SK-N-SH (cell line): ENCODE results near the gene AIFM3. TPM values are rescaled to one million over a fixed set of nuclear protein-coding genes. Genes with fewer than 3 reads are reported as not detected.
A peak's percentile ranks its signal among the peaks of the same experiment; 100 is the strongest.

ENCODE experiments used
- FOSL2 ChIP-seq: IDR thresholded peaks from 2 replicates; pipeline ENCODE4 v1.4.0; 2012; ENCODE audit warnings: low read depth, mild to moderate bottlenecking, moderate library complexity, borderline replicate concordance
- FOXM1 ChIP-seq: IDR thresholded peaks from 2 replicates; pipeline ENCODE4 v1.4.0; 2012; ENCODE audit warnings: low read depth, mild to moderate bottlenecking
- GABPA ChIP-seq: IDR thresholded peaks from 2 replicates; pipeline ENCODE4 v1.4.0; 2012; ENCODE audit warnings: low read depth, mild to moderate bottlenecking
- MEF2A ChIP-seq: IDR thresholded peaks from 2 replicates; pipeline ENCODE4 v1.4.0; 2012; ENCODE audit warnings: low read depth, borderline replicate concordance
- NFIC ChIP-seq: IDR thresholded peaks from 2 replicates; pipeline ENCODE4 v1.4.0; 2012; ENCODE audit warnings: borderline replicate concordance
- NRF1 ChIP-seq: IDR thresholded peaks from 2 replicates; pipeline ENCODE4 v1.6.1; 2012; ENCODE audit warnings: low read depth, mild to moderate bottlenecking, low read length
- POLR2AphosphoS5 ChIP-seq: IDR thresholded peaks from 2 replicates; pipeline ENCODE4 v1.6.1; 2012; ENCODE audit warnings: low read depth, low read length
- RCOR1 ChIP-seq: fragments of 150-350 bp; IDR thresholded peaks from 2 replicates; pipeline ENCODE4 v1.6.1; 2017; ENCODE audit warnings: antibody characterized with exemption, low read length
- RXRA ChIP-seq: IDR thresholded peaks from 2 replicates; pipeline ENCODE4 v1.4.0; 2012; ENCODE audit warnings: low read depth, mild to moderate bottlenecking, borderline replicate concordance
- TEAD4 ChIP-seq: IDR thresholded peaks from 2 replicates; pipeline ENCODE4 v1.4.0; 2012; ENCODE audit warnings: mild to moderate bottlenecking, borderline replicate concordance; ENCODE audit not compliant: insufficient read depth
- polyA plus RNA-seq, 3 experiments: library from polyadenylated mRNA; depleted of rRNA; stranded (reverse); fragments of >200 nt; gene quantifications; 2 replicates each; pipeline ENCODE4 v1.2.3, GENCODE V29; 2012
- TF ChIP-seq, protein P1 (sequence below): IDR thresholded peaks from 2 replicates; pipeline ENCODE4 v1.6.1; 2012; ENCODE audit warnings: mild to moderate bottlenecking, low read depth, low read length, moderate library complexity
- TF ChIP-seq, protein P2 (sequence below): IDR thresholded peaks from 2 replicates; pipeline ENCODE4; 2012
- TF ChIP-seq, protein P3 (sequence below): fragments of 200-600 bp; sonication (generic); IDR thresholded peaks from 2 replicates; pipeline ENCODE4 v1.6.1; 2017; ENCODE audit warnings: antibody characterized with exemption, mild to moderate bottlenecking, moderate library complexity

AIFM3 gene
- polyA plus RNA-seq, 1 of the 3 experiments (the other 2 are of a cell fraction) = 1.7 TPM

DNA sequence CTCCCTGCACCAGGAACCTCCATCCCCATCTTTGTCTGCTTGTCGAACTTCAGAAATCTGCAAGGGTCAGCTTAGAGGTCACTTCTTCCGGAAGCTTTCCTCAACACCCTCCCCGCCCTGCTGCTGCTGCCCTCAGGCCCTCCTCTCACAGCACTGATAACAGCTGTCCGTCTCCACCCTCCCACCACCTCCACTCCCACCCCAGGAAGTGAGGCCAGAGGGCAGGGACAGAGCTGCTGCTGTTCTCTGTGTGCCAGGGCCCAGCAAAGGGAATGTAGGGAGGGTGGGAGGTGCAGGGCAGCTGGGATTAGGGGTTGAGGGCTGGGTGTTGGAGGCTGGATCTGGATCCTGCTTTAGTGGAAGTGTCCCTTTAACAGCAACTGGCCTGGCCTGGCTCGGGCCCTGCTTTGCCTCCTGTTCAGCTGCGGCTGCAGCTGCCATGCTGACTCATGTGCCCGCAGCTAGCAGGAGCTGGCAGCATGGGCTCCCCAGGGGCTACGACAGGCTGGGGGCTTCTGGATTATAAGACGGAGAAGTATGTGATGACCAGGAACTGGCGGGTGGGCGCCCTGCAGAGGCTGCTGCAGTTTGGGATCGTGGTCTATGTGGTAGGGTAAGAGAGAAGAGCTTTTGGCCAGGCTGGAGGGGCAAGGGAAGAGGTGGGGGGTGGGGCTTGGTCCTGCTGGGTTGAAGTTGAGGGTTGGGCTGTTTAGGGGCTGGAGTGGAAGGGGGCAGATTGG lies 47.8 kb downstream of the AIFM3 start, which contains the start of gene P2RX6 (continued):
- TF ChIP-seq RXRA = no peak
- TF ChIP-seq, protein P1, sequence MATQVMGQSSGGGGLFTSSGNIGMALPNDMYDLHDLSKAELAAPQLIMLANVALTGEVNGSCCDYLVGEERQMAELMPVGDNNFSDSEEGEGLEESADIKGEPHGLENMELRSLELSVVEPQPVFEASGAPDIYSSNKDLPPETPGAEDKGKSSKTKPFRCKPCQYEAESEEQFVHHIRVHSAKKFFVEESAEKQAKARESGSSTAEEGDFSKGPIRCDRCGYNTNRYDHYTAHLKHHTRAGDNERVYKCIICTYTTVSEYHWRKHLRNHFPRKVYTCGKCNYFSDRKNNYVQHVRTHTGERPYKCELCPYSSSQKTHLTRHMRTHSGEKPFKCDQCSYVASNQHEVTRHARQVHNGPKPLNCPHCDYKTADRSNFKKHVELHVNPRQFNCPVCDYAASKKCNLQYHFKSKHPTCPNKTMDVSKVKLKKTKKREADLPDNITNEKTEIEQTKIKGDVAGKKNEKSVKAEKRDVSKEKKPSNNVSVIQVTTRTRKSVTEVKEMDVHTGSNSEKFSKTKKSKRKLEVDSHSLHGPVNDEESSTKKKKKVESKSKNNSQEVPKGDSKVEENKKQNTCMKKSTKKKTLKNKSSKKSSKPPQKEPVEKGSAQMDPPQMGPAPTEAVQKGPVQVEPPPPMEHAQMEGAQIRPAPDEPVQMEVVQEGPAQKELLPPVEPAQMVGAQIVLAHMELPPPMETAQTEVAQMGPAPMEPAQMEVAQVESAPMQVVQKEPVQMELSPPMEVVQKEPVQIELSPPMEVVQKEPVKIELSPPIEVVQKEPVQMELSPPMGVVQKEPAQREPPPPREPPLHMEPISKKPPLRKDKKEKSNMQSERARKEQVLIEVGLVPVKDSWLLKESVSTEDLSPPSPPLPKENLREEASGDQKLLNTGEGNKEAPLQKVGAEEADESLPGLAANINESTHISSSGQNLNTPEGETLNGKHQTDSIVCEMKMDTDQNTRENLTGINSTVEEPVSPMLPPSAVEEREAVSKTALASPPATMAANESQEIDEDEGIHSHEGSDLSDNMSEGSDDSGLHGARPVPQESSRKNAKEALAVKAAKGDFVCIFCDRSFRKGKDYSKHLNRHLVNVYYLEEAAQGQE = no peak
- TF ChIP-seq, protein P2, sequence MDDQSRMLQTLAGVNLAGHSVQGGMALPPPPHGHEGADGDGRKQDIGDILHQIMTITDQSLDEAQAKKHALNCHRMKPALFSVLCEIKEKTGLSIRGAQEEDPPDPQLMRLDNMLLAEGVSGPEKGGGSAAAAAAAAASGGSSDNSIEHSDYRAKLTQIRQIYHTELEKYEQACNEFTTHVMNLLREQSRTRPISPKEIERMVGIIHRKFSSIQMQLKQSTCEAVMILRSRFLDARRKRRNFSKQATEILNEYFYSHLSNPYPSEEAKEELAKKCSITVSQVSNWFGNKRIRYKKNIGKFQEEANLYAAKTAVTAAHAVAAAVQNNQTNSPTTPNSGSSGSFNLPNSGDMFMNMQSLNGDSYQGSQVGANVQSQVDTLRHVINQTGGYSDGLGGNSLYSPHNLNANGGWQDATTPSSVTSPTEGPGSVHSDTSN = no peak
- TF ChIP-seq FOSL2 = no peak; the same call in 1 of the 2 replicates
- TF ChIP-seq FOXM1 = no peak
- no peak for TF ChIP-seq MEF2A
- no peak for TF ChIP-seq NRF1
- peak; percentile 45; the same call in 1 of the 2 replicates for TF ChIP-seq RCOR1
- TF ChIP-seq, protein P3, sequence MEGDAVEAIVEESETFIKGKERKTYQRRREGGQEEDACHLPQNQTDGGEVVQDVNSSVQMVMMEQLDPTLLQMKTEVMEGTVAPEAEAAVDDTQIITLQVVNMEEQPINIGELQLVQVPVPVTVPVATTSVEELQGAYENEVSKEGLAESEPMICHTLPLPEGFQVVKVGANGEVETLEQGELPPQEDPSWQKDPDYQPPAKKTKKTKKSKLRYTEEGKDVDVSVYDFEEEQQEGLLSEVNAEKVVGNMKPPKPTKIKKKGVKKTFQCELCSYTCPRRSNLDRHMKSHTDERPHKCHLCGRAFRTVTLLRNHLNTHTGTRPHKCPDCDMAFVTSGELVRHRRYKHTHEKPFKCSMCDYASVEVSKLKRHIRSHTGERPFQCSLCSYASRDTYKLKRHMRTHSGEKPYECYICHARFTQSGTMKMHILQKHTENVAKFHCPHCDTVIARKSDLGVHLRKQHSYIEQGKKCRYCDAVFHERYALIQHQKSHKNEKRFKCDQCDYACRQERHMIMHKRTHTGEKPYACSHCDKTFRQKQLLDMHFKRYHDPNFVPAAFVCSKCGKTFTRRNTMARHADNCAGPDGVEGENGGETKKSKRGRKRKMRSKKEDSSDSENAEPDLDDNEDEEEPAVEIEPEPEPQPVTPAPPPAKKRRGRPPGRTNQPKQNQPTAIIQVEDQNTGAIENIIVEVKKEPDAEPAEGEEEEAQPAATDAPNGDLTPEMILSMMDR = no peak
- TF ChIP-seq TEAD4 = no peak
- TF ChIP-seq NFIC = no peak
- no peak for TF ChIP-seq POLR2AphosphoS5
- TF ChIP-seq GABPA = no peak
